ENCODE data around the gene TM4SF5. TPM values are rescaled to one million over a fixed set of nuclear protein-coding genes. Genes with fewer than 3 reads are reported as not detected.
A peak's percentile ranks its signal among the peaks of the same experiment; 100 is the strongest.

TM4SF5 gene
- total RNA-seq, 1 experiment from 2014 or later, result not detected

- intact Hi-C loops (cut with micrococcal nuclease), result no loop called here
- Histone ChIP-seq H3K27ac (ENCODE audit: low read depth, low read length) (peak overlapping the region; percentile 51), H3K9ac (ENCODE audit: low read length) (0 out of 2 replicates have a peak overlapping the region, but pooled peaks have one; percentile 95), H3K4me3 (replicated peaks in 1 of 2; ENCODE audit: low read depth in 1 of 2, low read length in 2 of 2) (peak overlapping the region in 1 of 2 experiments; percentile 98; a peak in 1 of 4 replicates), H3K27me3 (ENCODE audit: insufficient read depth, low read length) (no peaks in the 10 kb centered on the region), H3K4me2 (ENCODE audit: low read length) (peak overlapping the region; percentile 76), H3K9me3 (ENCODE audit: control insufficient read depth in 1 of 2, insufficient read depth in 1 of 2, low read depth in 1 of 2, low read length in 2 of 2) (no peaks in the 10 kb centered on the region), H3K36me3 (ENCODE audit: control insufficient read depth in 1 of 2, insufficient read depth in 2 of 2, low read length in 2 of 2) (peaks cover 8 to 18% of the 10 kb centered on the region in 2 experiments), H3K9me2 (ENCODE audit: insufficient read depth) (no peaks in the 10 kb centered on the region), H3K79me2 (ENCODE audit: insufficient read depth, low read length) (peaks cover 19% of the 10 kb centered on the region), H4K20me1 (ENCODE audit: insufficient read depth) (no peaks in the 10 kb centered on the region), H3K4me1 (ENCODE audit: control insufficient read depth in 1 of 2, insufficient read depth in 2 of 2, low read length in 2 of 2) (peaks cover 13 to 21% of the 10 kb centered on the region in 2 experiments), H2AFZ (ENCODE audit: low read depth, low read length, poor library complexity, severe bottlenecking) (peak overlapping the region; percentile 98)
- CTCF ChIA-PET, result no interaction called here
- RAD21 ChIA-PET (ENCODE audit: low non-redundant PET in 1 of 2, low total read pairs in 2 of 2, uncharacterized antibody in 2 of 2, unreplicated experiment in 2 of 2), result no interaction called here
- DNase-seq (ENCODE audit: low read depth, low spot score) (no peak), ATAC-seq (no peak)
- no peak for TF ChIP-seq ZBTB33 (IDR thresholded peaks at IDR 0.05; ENCODE audit: extremely low read depth, insufficient replicate concordance, low read length)
- TF ChIP-seq YY1 (IDR thresholded peaks at IDR 0.05; ENCODE audit: extremely low read depth, insufficient replicate concordance, low read depth, low read length), result no peak
- no peak for TF ChIP-seq RAD21 (IDR thresholded peaks at IDR 0.05; ENCODE audit: low read depth)
- TF ChIP-seq ZNF274 (IDR thresholded peaks at IDR 0.05; ENCODE audit: low read depth, low read length), result no peak
- TF ChIP-seq FOSL1 (IDR thresholded peaks at IDR 0.05; ENCODE audit: low read depth), result no peak
- no peak for TF ChIP-seq POLR2A (IDR thresholded peaks at IDR 0.05; ENCODE audit: borderline replicate concordance, extremely low read depth, insufficient read depth, insufficient read length)
- TF ChIP-seq EZH2 (IDR thresholded peaks at IDR 0.05), result no peak
- no peak for TF ChIP-seq ATF3 (IDR thresholded peaks at IDR 0.05)
- no peak for TF ChIP-seq JUND (IDR thresholded peaks at IDR 0.05)
- no peak for TF ChIP-seq SP1 (IDR thresholded peaks at IDR 0.05; ENCODE audit: low read depth)
- no peak for TF ChIP-seq CTCF (IDR thresholded peaks at IDR 0.05 in 2 of 3, conservative IDR thresholded peaks at IDR 0.05 in 1 of 3; ENCODE audit: borderline replicate concordance in 1 of 3, insufficient read depth in 1 of 3, low read depth in 2 of 3, low read length in 2 of 3)
- TF ChIP-seq MAX (IDR thresholded peaks at IDR 0.05), result no peak
- TF ChIP-seq CBX3 (IDR thresholded peaks at IDR 0.05; ENCODE audit: low read depth), result no peak
- POLR2A ChIA-PET, result no interaction called here
- no TSS peak for BruUV-seq (replicated peaks)
Observed at GRCh38 chr17:4795168-4795567, 23.5 kb downstream of the TM4SF5 start.
